Activated CD4-positive, alpha-beta T cell treated with anti-CD3 and anti-CD28 coated beads, Interleukin-10, Interleukin-2, amounts not matched to agents 100 ng/mL and 50 ng/mL, durations not matched to agents 16 hours and 8 hours (primary cell): ENCODE data around the gene CPNE2.
"Not testable (repeated sequence)": the region's sequence is repeated elsewhere in the genome, so short reads cannot be mapped to it uniquely, and the experiment has no call there.

Source experiments
- DNase-seq: peaks from one replicate; pipeline ENCODE4 v3.0.0-alpha.2; 2020

CPNE2 gene

GRCh38 chr16:57179215-57179828 lies 86.9 kb downstream of the CPNE2 start:
- DNase-seq, result no peak

- no peak for DNase-seq
These were observed 91.7 kb downstream of the CPNE2 start for GRCh38 chr16:57184113-57184512.

GRCh38 chr16:57184887-57185445 lies 92.6 kb downstream of the CPNE2 start:
- no peak for DNase-seq

DNA sequence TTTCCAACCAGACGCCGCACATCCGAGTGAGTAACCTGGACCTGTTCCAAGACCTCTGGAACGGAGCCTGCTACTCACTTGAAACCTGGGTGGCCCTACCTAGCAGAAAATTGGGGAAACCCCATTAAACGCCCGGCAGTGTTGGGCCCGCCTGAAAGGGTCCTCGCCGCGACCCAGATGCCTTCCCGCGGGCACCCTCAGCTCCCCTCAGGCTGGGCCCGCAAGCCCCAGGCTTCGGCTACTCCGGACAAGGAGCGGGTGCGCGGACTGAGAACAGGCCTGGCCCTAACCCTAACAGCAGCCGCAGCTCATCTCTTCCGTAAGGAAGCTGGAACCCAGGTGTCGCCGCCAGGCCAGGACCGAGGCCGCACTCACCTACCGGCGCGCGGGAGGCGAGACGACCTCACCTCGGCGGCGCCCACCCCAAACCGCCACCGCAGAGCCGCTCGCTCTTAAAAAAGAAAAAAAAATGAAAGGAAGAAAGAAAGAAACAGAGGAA lies 93.1 kb downstream of the CPNE2 start:
- DNase-seq, result peak; percentile 38

DNA sequence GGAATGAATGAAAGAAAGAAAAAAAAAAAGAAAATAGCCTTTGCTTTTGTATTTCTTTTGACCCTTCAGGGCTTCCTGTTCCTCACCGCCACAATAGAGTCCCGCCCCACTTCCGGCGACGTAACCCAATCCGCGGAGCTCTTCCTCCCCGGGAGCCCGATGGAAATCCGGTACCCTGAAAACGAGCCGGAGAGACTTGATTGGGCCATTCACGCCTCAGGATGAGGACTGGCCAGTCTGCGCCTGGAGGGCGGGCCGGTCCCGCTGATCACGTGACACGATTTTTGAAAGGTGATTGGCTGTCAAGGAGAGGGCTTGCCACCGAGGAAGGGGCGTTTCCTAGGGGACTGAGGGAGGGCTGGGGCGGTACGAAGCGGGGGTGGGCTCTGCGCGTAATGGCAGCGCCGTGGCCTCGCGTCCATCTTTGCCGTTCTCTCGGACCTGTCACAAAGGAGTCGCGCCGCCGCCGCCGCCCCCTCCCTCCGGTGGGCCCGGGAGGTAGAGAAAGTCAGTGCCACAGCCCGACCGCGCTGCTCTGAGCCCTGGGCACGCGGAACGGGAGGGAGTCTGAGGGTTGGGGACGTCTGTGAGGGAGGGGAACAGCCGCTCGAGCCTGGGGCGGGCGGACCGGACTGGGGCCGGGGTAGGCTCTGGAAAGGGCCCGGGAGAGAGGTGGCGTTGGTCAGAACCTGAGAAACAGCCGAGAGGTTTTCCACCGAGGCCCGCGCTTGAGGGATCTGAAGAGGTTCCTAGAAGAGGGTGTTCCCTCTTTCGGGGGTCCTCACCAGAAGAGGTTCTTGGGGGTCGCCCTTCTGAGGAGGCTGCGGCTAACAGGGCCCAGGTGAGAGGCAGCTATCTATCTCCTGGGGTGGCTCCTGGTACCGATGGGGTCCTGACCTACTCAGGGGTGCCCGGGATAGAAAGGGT lies 93.8 kb downstream of the CPNE2 start, which contains the start of the genes PSME3IP1 and RSPRY1:
Gene PSME3IP1, minus strand, starts transcription at position 95 of the 927 bp plus-strand sequence. CDS start 12,185 bp downstream, outside the sequence.
Gene RSPRY1, plus strand, starts transcription at position 385 of the 927 bp plus-strand sequence. CDS start 18,330 bp downstream, outside the sequence.
- DNase-seq, result peak; percentile 100

DNA sequence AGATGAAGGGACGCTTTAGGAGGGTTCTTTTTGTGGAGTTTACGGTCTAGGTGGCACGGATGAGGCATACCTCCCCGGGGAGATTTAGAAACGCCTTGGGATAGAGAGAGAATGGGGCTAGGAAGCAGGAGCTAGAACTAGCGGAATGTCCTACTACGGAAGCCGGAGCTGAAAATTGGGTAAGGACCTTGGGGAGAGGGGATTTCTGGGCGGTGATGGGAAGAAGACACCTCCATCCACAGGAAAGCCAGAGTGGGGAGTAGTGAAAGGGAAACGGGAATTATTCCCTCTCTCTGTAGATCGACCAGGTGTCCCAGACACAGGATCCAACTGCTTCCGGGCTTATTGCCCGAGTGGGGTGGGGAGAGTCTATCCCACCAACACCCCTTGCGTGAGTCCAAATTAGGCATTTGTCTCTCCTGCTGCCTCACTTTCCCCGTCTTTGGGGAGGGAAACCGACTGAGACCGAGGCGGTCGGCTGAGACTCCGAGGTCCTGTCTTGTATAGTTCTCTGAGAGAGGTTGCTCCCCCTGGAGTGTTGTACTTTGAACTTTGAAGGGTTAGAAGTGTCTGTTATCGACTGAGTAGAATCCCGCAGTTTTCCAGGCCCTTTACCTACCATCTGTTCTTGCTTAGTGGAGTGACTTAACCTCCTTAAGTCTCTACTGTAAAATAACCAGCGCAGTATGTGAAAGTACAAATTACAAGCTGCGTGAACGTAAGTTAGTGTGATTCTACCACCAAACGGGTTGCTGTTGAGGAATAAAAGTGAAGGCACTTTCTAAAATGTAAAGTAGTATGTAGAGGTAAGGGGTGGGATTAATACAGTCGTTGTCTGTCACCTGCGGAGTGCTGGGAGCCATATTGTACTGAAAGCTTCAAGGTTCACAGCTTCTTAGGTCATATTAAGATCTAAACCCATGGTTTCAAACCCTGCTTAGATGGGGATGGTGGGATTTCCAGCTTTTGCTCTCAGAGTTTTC lies 94.8 kb downstream of the CPNE2 start:
- peak; percentile 27 for DNase-seq

DNA sequence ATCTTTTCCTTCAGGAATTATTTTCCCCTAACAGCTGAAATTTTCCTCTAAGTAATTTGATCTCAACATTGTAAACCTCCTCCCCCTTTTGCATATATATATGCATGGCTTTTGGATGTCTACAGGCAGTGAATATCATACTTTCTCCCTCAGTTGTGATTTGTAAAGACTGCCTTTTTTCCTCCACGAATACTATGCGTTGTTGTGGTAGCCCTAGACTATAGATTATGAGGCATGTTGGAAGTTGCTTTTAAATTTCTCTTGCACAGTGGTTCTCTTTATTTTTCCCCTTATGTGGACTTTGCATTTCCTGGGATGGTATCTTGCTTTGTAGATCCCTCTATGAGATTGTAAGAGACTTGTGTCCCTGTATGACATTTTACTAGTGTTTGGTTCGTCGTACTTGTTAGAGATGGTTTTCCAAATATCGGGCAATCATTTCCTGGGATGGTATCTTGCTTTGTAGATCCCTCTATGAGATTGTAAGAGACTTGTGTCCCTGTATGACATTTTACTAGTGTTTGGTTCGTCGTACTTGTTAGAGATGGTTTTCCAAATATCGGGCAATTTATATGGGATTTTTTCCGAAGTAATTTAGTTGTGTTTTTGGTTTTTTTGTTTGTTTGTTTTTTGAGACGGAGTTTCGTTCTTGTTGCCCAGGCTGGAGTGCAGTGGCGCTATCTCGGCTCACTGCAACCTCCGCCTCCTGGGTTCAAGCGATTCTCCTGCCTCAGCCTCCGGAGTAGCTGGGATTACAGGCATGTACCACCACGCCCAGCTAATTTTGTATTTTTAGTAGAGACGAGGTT lies 95.7 kb downstream of the CPNE2 start:
- not testable (repeated sequence) for DNase-seq

GRCh38 chr16:57188711-57189002 lies 96.3 kb downstream of the CPNE2 start:
- no peak for DNase-seq

DNA sequence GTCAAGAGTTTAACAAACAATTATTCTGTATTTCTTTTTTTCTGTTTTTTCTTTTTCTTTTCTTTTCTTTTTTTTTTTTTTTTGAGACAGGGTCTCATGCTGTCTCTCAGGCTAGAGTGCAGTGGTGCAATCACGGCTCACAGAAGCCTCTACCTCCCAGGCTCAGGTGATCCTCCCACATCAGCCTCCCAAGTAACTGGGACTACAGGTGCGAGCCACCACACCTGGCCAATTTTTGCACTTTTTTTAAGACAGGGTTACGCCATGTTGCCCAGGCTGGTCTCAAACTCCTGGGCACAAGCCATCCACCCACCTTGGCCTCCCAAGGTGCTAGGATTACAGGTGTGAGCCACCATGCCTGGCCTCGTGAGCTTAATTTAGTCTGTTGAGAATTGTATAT lies 97.1 kb downstream of the CPNE2 start:
- DNase-seq, result not testable (repeated sequence)

DNA sequence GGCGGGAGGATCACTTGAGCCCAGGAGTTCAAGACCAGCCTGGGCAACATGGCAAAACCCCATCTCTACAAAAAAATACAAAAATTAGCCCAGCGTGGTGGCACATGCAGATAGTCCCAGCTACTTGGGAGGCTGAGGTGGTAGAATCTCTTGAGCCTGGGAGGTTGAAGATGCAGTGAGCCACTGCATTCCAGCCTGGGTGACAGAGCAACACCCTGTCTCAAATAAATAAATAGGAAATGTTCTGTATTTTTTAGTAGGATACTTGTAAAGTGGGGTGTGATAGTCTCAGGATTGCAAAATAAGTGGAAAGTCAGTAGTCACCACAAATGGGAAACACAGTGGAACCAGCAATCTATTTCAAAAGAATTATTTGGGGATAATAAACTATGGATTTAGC lies 97.8 kb downstream of the CPNE2 start:
- DNase-seq, result no peak

DNA sequence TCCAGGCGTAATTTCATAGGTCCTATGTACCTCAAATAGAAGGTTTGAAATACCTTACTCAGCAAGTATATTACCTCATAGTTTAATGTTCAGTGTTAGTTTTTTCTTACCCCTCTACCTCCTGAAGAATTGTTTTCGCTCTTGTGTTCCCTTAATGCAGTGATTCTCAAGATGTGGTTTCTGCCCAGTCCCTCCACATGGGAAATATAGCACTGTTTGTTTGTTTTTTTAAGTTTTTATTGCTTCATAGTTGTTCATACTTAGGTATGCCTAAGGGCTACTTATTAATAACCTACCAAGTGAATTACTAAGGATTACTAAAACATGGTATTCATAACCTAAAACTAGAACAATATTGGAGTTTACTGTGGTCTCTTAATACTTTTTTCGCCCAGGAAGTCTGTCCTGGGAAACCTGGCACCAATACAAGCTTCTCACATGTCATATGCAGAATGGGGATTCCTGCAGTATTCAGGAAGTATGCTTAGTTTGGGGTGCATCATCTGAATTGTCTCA lies 98.7 kb downstream of the CPNE2 start:
- DNase-seq, result no peak

- no peak for DNase-seq
These were observed 99.8 kb downstream of the CPNE2 start for GRCh38 chr16:57192146-57192545.

GRCh38 chr16:57192720-57193486 lies 100.5 kb downstream of the CPNE2 start:
- no peak for DNase-seq

- DNase-seq, result no peak
These were observed 102.1 kb downstream of the CPNE2 start for GRCh38 chr16:57194512-57194911.

DNA sequence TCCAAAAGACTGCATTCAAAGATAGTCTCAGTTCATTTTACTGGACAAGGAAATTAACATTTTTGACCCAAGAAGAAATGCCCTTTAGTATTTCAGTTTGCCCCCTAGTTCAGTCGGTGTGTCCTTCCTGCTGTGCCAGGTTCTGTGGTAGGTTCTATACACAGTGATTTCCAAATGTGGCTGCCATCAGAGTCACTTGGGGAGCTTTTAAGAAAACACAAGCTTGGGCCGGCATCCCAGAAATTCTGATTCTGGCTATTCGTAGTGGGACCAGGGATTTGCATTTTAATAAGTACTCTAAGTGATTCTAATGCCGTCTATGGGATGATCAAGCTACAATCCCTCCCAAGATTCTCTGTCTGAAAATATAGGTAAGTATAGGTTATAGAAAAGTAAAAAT lies 103.9 kb downstream of the CPNE2 start:
- DNase-seq, result no peak

DNA sequence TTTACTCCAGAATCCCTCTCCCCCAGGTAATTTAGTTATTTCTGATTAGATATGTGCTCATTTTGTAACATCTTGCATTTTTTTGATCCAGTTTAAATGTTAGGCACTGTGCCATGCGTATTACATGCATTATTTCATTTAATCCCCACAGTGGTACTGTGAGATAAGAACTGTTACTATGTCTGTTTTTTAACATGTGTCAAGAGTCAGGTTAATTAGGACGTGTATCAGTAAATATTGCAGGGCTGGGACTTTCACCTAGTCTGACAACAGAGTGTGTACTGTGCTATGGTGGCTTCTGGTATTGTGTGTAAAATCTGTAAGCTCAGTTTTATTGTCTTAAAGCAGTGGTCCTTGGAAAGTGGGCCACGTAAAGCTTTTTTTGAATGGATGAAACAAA lies 104.4 kb downstream of the CPNE2 start:
- DNase-seq, result no peak
